ENCODE data around the gene MSTN.

MSTN gene

DNA sequence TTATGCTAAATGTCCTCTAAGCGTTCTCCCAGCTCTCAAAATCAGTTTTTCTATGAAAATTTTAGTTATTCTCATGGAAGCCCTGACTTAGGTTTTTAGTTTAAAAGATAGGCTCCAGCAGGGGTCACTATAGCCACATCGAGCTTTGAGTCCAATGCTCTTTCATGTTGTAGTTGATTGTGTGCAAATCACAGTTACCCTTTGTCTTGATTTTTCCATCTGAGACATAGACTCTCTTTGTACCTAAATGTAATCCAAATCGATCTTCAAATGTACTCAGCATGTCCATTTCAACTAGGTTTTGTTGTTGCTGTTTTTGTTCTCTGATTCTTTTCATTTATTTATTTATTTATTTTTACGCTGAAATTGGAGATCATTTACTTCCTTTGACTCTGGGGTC is 26.4 kb upstream of the MSTN start:
- TF ChIP-seq, protein P1, sequence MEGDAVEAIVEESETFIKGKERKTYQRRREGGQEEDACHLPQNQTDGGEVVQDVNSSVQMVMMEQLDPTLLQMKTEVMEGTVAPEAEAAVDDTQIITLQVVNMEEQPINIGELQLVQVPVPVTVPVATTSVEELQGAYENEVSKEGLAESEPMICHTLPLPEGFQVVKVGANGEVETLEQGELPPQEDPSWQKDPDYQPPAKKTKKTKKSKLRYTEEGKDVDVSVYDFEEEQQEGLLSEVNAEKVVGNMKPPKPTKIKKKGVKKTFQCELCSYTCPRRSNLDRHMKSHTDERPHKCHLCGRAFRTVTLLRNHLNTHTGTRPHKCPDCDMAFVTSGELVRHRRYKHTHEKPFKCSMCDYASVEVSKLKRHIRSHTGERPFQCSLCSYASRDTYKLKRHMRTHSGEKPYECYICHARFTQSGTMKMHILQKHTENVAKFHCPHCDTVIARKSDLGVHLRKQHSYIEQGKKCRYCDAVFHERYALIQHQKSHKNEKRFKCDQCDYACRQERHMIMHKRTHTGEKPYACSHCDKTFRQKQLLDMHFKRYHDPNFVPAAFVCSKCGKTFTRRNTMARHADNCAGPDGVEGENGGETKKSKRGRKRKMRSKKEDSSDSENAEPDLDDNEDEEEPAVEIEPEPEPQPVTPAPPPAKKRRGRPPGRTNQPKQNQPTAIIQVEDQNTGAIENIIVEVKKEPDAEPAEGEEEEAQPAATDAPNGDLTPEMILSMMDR (IDR thresholded peaks at IDR 0.05; ENCODE audit: low read depth, low read length), result peak; percentile 50
- no peak overlapping the region for H3K4me3 ChIP-seq (ENCODE audit: low read depth, low read length)

DNA sequence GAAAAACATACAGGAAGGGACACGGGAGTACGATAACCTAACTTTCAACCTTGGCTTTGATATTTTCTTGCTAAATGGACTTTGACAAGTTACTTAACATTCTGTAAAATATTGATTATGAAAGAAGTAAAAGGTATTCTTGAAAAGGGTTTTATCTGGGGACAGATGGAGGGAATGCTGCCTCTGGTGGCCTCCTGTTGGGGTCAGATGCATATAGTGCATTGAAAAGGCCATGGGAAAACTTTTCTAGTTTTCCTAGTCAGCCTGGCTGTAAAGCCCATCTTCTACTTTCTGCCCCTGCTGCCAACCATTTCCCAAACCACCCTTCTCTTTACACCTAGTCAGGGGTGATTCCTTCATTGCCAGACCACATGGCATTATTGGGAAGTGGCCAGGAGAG is 22.2 kb upstream of the MSTN start:
- H3K4me3 ChIP-seq (ENCODE audit: low read depth, low read length), result no peak overlapping the region
- TF ChIP-seq, protein P1 (IDR thresholded peaks at IDR 0.05; ENCODE audit: low read depth, low read length), result no peak

DNA sequence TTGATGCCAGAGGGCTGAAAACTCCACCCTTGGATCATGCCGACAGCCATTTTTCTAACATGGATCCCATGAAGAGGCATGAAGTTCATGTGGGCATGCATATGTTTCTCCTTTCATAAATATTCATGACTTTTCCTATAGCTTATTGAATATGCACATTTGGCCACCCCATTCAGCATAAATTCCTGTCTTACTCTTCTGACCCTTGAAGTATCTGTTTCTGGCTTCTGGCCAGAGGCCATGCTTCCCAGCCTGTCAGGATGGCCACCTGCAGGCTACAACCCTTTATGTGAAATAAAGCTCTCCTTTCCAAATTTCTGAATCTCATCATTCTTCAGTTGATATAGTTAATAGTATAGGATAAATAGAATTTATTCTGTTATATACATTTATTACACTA is 19.6 kb upstream of the MSTN start:
- TF ChIP-seq, protein P1 (IDR thresholded peaks at IDR 0.05; ENCODE audit: low read depth, low read length), result no peak

DNA sequence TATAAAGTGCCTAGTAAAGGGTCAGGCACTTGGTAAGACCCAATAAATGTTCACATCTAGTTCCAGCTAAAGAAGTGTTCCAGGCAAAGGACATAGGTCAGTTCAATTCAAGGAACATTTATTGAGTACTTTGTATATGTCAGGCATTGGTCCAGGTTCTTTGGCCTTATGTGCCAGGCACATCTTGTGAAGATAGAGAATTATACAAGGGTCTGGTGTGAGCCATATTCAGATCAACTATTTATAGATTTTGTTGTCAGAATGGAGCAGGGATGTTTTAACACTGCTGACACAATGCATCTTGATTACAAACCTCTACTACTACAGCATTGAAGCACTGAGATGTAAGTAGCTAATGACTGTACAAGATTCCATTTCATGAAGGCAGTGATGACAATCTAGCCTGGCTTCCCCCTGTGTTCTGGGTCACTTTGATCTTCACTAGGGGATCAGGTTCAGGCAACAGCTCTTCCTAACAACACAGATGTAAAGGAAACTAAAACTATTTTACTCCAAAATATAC is 18.1 kb upstream of the MSTN start:
- TF ChIP-seq, protein P1 (IDR thresholded peaks at IDR 0.05; ENCODE audit: low read depth, low read length), result no peak
- H3K4me3 ChIP-seq (ENCODE audit: low read depth, low read length), result no peak overlapping the region

More for the DNA sequence above, 19.6 kb upstream of the MSTN start:
- no peak overlapping the region for H3K4me3 ChIP-seq (ENCODE audit: low read depth, low read length)

DNA sequence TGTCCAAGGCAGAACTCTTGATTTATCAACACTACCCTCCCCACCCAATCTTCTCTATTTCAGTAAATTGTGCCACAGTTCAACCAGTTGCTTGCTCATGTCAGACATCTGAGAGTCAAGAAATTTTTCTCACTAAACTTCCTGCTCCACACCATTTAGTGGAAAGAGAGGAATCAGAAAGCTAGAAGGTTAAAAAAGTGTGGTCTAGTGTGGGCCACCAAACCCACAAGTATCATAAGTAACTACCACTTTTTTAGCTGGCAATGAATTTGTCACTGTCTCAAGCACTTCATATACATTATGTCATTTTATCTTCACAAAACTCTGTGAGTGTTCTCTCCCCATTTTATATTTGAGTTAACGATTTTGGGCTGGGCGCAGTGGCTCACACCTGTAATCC is 16.6 kb upstream of the MSTN start:
- TF ChIP-seq, protein P1 (IDR thresholded peaks at IDR 0.05; ENCODE audit: low read depth, low read length), result no peak
- no peak overlapping the region for H3K4me3 ChIP-seq (ENCODE audit: low read depth, low read length)

DNA sequence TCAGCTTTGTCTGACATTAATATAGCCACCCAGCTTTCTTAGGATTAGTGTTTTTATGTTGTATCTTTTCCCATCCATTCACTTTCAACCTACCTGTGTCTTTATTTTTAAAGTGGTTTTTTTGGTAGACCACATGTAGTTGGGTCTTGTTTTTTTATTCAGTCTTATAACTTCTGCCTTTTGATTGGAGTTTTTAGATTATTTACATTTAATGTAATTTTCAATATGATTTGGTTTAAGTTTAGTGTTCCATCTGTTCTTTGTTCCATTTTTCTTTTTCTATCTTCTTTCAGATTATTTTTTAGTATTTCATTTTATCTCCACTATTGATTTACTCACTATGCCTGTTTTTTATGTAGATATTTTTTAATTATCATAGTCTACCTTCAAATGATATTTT is 13.1 kb upstream of the MSTN start:
- TF ChIP-seq, protein P1 (IDR thresholded peaks at IDR 0.05; ENCODE audit: low read depth, low read length), result no peak
- no peak overlapping the region for H3K4me3 ChIP-seq (ENCODE audit: low read depth, low read length)

DNA sequence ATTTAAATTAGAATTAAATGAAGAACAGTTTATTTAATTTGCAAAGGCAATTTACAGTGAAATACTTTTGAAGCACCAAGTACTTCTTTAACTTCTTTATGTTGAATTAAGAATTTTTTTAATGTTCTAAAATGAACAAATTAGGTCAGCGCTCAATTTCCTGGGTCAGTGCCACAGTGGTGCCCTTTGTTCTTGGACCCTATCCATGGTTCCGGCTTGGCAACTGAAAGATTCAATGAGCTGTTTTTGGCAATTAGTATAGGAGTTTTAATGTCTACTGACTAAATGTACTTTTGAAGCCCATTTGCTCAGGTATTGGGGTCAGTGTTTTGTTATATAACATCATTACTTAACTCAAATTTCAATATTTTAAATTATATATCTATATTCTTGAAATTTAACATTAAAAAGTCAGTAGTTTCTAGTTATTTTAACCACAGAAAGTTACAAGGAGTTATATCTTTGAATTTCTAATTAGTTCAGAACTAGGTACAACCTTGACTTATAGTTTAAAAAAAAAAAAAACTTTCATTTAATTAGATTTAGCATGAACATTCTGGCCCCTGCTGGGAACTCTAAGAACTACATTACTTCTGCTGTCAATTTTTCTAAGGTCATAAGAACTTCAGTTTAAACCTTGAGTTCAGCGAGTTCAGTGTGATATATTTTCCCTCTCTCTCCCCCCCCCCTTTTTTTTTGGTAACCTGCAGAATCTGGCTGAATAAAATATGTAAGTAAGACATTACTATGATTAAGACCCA is 7.6 kb upstream of the MSTN start:
- TF ChIP-seq, protein P1 (IDR thresholded peaks at IDR 0.05; ENCODE audit: low read depth, low read length), result peak; percentile 33; the same call in 1 of the 2 replicates
- H3K4me3 ChIP-seq (ENCODE audit: low read depth, low read length), result no peak overlapping the region

Measured in WI38 (cell line).